Large intestine (tissue), 3 donors: ENCODE data around the gene HHAT. TPM values are rescaled to one million over a fixed set of nuclear protein-coding genes. Genes with fewer than 3 reads are reported as not detected.
A peak's percentile ranks its signal among the peaks of the same experiment; 100 is the strongest.

ENCODE experiments used
- DNase-seq, 2 donors: peaks; one replicate each; pipeline versions ENCODE4 v3.0.0 to v3.0.0-alpha.2; 2013
- H3K27ac ChIP-seq: one replicate; pipeline ENCODE4 v1.5.1; 2013; ENCODE audit warnings: low read length
- H3K27me3 ChIP-seq: 2 replicates; pipeline ENCODE4 v1.6.1; 2013; ENCODE audit warnings: low read length; ENCODE audit not compliant: control insufficient read depth, insufficient read depth
- H3K36me3 ChIP-seq: 2 replicates; pipeline ENCODE4 v1.6.1; 2013; ENCODE audit warnings: low read length; ENCODE audit not compliant: control insufficient read depth, insufficient read depth
- H3K4me1 ChIP-seq: one replicate; pipeline ENCODE4 v1.6.1; 2013; ENCODE audit warnings: low read length; ENCODE audit not compliant: control insufficient read depth, insufficient read depth
- H3K4me3 ChIP-seq: one replicate; pipeline ENCODE4 v1.5.1; 2013; ENCODE audit warnings: low read length
- H3K9me3 ChIP-seq: one replicate; pipeline ENCODE4 v1.6.1; 2013; ENCODE audit warnings: mild to moderate bottlenecking, low read depth, low read length, moderate library complexity; ENCODE audit not compliant: control insufficient read depth
- WGBS: methylation state at CpG from one replicate; pipeline ENCODE4 v1.1.5; 2013; ENCODE audit warnings: low lambda C conversion rate; ENCODE audit not compliant: insufficient coverage; 5-methylcytosine and 5-hydroxymethylcytosine counted together
- polyA plus RNA-seq: library from polyadenylated mRNA; unstranded; fragments of 120-200 nt; gene quantifications from one replicate; pipeline ENCODE4 v1.2.1, GENCODE V29; 2013

Gene HHAT
- polyA plus RNA-seq, 1 donor, result 3.3 TPM

- no peaks in the 10 kb centered on the region for H3K36me3 ChIP-seq
- DNase-seq, result no peak
- no peaks in the 10 kb centered on the region for H3K27me3 ChIP-seq
- H3K9me3 ChIP-seq, result no peaks in the 10 kb centered on the region
- no peak overlapping the region for H3K4me3 ChIP-seq
- H3K27ac ChIP-seq, result no peak overlapping the region
- no CpG with 5 or more reads among the region's 7 CpGs for WGBS
- no peaks in the 10 kb centered on the region for H3K4me1 ChIP-seq
Measured at GRCh38 chr1:210557426-210558077, 228.8 kb downstream of the HHAT start.

DNA sequence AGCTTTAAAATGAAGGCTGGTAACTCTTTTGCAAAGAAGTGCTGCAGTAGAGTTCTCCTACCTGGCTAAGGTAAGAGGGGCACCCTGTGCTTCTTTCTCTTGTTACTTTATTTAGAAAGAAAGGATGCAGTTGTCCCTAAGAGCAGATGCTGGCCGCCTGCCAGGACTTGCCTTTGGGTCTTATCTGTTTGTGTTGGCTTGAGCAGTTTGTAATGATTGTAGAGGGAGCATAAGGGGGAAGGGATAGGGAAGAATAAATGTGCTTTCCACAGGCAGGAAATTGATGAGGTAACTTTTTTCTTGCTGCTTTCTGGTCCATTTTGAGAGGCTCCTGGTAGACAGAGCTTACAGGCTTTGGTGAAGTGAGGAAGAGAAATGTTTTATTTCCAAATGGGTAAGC is 229.6 kb downstream of the HHAT start:
- no peak overlapping the region for H3K4me3 ChIP-seq
- 20% methylated on average over 1 of the region's 1 CpG for WGBS
- H3K9me3 ChIP-seq, result no peaks in the 10 kb centered on the region
- no peak overlapping the region for H3K27ac ChIP-seq
- no peaks in the 10 kb centered on the region for H3K27me3 ChIP-seq
- no peaks in the 10 kb centered on the region for H3K36me3 ChIP-seq
- no peaks in the 10 kb centered on the region for H3K4me1 ChIP-seq
- DNase-seq, result peak in 1 of 2 donors; percentile 21

DNA sequence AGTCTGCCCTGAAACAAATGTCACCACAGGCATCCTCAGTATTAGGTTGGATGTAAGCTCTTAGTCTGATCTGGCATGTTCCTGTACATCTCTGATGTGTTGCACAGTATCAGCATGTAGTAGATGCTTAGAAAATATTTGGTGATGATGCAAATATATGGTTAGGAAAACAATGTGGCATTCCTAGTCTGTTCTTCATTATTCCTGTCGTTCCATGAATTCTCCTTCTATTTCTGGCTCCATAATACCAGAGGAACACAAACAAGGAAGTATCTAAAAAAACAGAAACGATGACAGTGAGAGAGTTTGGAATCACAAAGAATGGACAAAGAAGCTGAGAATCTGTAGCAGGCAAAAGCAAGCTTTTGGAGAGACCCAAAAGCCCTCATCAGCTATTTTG is 236.6 kb downstream of the HHAT start:
- Histone ChIP-seq H3K27ac (no peak overlapping the region), H3K4me3 (no peak overlapping the region), H3K9me3 (no peaks in the 10 kb centered on the region), H3K4me1 (no peaks in the 10 kb centered on the region), H3K36me3 (no peaks in the 10 kb centered on the region), H3K27me3 (no peaks in the 10 kb centered on the region)
- no peak for DNase-seq
- 94% methylated on average over 2 of the region's 2 CpGs for WGBS

DNA sequence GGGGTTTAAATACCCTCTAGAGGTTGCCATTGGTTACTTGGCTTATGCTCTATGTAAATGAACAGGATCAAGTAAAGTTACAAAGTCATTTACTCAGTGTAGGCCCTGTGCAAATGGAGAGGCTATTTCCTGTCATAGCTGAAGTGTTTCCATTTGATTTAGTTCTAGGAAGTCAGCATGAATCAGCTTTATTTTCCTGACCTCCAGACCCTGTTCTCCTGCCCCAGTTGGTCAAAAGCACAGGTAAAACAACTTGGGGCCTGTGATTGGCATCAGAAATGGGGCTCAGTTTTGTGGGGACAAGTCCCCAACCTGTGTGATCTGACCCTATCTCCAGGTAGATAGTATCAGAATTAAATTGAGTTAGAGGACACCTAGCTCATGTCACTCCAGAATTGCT is 239.9 kb downstream of the HHAT start:
- H3K4me3 ChIP-seq, result no peak overlapping the region
- DNase-seq, result no peak
- H3K27ac ChIP-seq, result no peak overlapping the region
- no peaks in the 10 kb centered on the region for H3K9me3 ChIP-seq
- no peaks in the 10 kb centered on the region for H3K27me3 ChIP-seq
- no peaks in the 10 kb centered on the region for H3K4me1 ChIP-seq
- H3K36me3 ChIP-seq, result no peaks in the 10 kb centered on the region

GRCh38 chr1:210570116-210570515 is 241.4 kb downstream of the HHAT start:
- no peaks in the 10 kb centered on the region for H3K27me3 ChIP-seq
- H3K36me3 ChIP-seq, result no peaks in the 10 kb centered on the region
- no peak overlapping the region for H3K4me3 ChIP-seq
- no peak for DNase-seq
- no CpG with 5 or more reads among the region's 2 CpGs for WGBS
- no peaks in the 10 kb centered on the region for H3K9me3 ChIP-seq
- H3K27ac ChIP-seq, result no peak overlapping the region
- H3K4me1 ChIP-seq, result no peaks in the 10 kb centered on the region

DNA sequence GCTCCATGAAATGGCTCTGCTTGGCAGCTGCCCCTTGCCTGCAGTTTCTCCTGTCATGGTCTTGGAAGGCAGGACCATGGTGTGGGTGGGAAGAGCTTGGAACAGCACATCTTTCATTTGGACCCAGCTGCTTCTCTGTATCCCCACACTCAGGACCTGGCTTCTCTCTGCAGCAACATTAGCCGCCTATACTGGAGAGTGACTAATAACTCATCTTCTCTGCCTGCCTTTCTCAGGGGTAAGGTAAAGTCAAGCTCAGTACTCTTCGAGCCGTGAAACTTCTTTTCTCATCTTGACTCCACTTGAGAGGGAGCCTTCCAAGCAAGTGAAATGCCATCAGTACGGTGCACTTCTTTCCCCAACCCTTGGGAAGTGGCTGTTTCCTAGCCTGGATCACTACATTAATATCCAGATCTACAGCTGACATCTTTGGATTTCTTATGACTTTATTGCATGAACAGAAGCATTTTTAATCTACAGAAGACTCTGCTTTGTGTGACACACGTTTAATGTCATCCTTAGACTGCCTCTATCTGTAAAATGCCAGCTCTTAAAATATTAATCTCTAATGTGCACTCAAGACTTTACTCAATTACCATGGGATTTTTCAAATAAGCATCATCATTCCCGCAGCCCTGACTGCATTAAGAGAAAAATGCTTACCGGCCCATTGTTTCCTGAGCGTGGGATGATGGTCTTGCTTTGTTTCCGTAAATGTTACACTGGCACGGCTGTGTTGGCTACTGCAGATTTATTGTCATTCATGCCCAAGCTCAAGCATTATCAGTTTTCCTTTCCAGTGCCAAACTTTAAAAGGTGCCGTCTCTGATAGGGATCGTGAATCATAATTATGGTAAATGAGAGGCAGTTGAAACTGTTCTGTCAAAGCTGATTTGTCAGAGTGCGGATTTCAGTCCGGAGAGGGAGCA is 242.9 kb downstream of the HHAT start:
- 100% methylated on average over 4 of the region's 14 CpGs for WGBS

GRCh38 chr1:210573141-210573540 is 244.4 kb downstream of the HHAT start:
- Histone ChIP-seq H3K27me3 (no peaks in the 10 kb centered on the region), H3K9me3 (no peaks in the 10 kb centered on the region), H3K27ac (no peak overlapping the region), H3K36me3 (no peaks in the 10 kb centered on the region), H3K4me3 (no peak overlapping the region), H3K4me1 (no peaks in the 10 kb centered on the region)
- WGBS, result 100% methylated on average over 1 of the region's 6 CpGs
- DNase-seq, result no peak

More for the DNA sequence above, 242.9 kb downstream of the HHAT start:
- Histone ChIP-seq H3K4me1 (no peaks in the 10 kb centered on the region), H3K36me3 (no peaks in the 10 kb centered on the region), H3K27me3 (no peaks in the 10 kb centered on the region), H3K27ac (no peak overlapping the region), H3K9me3 (no peaks in the 10 kb centered on the region), H3K4me3 (no peak overlapping the region)
- no peak for DNase-seq

GRCh38 chr1:210582205-210582970 is 253.7 kb downstream of the HHAT start:
- no peak overlapping the region for H3K27ac ChIP-seq
- H3K27me3 ChIP-seq, result no peaks in the 10 kb centered on the region
- H3K36me3 ChIP-seq, result no peaks in the 10 kb centered on the region
- H3K4me1 ChIP-seq, result no peaks in the 10 kb centered on the region
- no peak overlapping the region for H3K4me3 ChIP-seq
- DNase-seq, result peak; percentile 16 to 63
- WGBS, result 100% methylated on average over 1 of the region's 10 CpGs
- no peaks in the 10 kb centered on the region for H3K9me3 ChIP-seq

DNA sequence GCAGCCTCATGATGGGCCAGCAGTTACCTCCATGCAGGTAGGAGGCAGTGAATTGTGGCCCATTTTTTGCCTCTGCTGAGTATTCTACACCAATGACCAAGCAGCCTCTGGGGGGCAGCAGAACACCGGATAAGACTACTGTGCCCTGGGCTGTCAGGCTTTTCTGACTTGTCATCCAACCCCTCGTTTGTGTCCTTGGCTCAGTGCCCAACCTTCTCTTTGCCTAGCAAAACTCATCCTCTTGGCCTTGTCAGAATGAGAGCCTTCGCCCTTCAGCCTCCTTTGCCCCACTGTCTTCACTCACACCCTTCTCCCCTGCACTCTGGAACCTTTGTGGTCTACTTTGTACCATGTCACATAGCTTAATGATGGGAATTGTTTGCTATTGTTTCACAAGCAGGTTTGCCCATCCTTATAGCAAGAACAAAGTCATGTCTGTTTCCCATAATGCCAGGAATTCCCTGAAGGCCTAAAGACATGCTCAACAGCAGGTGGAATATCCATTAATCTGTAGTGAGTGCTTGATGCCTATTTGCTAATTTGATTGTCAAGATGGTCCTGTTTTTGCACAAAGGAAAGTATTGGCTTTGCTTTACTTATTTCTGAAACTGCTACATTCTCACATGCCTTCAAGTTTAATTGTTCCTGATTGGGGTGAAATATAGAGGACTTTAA is 255.9 kb downstream of the HHAT start:
- no peaks in the 10 kb centered on the region for H3K27me3 ChIP-seq
- no peaks in the 10 kb centered on the region for H3K9me3 ChIP-seq
- no peaks in the 10 kb centered on the region for H3K4me1 ChIP-seq
- H3K4me3 ChIP-seq, result no peak overlapping the region
- peak; percentile 61 to 63 for DNase-seq
- no peaks in the 10 kb centered on the region for H3K36me3 ChIP-seq
- no peak overlapping the region for H3K27ac ChIP-seq
- 33% methylated on average over 1 of the region's 3 CpGs for WGBS

DNA sequence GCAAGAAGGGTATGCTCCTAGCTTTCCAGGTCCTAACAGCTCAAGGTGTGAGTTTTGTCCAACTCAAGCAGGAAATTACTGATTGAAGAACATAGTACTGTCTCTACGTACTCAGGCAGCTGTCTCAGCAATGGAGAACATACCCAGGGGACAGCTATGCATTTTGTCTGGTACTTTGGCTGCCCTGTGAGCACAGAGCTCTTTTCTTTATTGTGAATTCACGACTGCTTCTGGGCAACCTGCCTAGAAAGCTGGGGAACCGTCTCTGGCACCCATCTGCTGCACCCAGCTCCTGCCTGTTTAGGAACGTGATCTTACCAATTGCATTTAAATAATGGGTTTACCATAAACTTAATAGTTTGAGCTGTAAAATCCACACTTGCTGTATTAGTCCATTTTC is 258.1 kb downstream of the HHAT start:
- no peaks in the 10 kb centered on the region for H3K4me1 ChIP-seq
- H3K9me3 ChIP-seq, result no peaks in the 10 kb centered on the region
- no peak for DNase-seq
- H3K36me3 ChIP-seq, result no peaks in the 10 kb centered on the region
- no peaks in the 10 kb centered on the region for H3K27me3 ChIP-seq
- WGBS, result no CpG with 5 or more reads among the region's 4 CpGs
- no peak overlapping the region for H3K4me3 ChIP-seq
- H3K27ac ChIP-seq, result no peak overlapping the region
